Activated CD4-positive, CD25-positive, alpha-beta regulatory T cell treated with anti-CD3 and anti-CD28 coated beads, Interleukin-2, amount 50 U/mL, for 16 hours (primary cell): ENCODE data around the gene RHBDL2.
"Not testable (repeated sequence)": the region's sequence is repeated elsewhere in the genome, so short reads cannot be mapped to it uniquely, and the experiment has no call there.

Experiments used
- DNase-seq: peaks from one replicate; pipeline ENCODE4 v3.0.0-alpha.2; 2020; ENCODE audit warnings: low read depth, low spot score

The RHBDL2 gene, protein sequence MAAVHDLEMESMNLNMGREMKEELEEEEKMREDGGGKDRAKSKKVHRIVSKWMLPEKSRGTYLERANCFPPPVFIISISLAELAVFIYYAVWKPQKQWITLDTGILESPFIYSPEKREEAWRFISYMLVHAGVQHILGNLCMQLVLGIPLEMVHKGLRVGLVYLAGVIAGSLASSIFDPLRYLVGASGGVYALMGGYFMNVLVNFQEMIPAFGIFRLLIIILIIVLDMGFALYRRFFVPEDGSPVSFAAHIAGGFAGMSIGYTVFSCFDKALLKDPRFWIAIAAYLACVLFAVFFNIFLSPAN

DNA sequence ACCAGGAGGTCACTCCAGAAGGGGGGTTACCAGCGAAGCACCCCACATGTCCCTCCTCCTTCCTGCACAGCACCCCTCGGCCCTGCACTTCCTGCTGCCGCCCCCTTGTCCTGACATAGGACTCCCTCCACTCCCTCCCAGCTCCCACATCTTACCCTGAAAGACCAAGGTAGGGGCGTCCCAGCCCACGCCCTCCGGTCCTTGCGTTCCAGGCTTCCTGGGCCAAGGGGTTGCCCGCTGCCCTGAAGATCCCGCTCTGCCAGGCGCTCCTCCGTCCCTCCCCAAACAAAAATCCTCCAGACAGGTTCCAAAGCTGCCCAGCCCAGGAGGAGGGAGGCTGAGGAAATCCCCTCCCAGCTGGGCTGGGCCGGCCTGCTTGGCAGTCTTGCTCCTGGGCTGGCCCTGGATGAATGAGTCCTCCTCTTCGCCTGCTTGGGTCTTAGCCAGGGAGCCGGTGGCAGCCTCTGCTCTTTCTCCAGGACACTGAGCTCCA lies at the start of gene RHBDL2:
Gene RHBDL2 (minus strand): TSS at position 304 of the 493 bp plus-strand sequence. CDS start 22,618 bp downstream, outside the sequence.
- no peak for DNase-seq

DNA sequence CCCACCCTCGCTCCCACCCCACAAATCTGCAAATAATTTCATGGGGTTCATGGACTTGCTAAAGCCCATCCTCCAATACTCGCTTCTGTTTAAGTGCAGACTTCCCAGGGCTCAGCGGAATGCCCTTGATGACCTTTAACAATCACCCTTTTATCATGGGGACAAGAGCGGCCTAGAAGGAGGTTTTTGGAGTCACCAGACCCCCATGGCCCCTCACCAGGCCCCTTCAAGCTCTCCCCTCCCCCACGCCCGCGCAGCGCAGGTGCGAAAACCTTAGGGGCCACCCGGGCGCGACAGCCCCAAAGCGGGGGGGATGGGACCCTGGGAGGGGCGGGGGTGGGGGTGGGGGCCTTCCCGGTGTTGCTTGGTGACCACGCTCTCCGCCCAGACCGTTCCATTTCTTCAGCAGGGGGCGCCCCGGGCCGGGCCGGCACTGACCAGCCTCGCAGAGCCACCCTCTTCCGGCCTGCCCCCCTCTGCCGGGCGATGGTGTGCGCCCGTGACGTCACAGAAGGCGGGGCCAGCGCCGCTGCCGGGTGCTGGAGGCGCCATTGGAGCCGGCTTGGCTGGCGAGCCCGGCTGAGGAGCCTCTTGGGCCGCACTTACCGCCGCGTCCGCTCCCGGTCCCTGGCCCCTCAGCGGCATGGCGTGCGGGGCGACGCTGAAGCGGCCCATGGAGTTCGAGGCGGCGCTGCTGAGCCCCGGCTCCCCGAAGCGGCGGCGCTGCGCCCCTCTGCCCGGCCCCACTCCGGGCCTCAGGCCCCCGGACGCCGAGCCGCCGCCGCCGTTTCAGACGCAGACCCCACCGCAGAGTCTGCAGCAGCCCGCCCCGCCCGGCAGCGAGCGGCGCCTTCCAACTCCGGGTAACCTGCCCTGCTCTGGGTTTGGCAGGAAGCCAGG lies 49.4 kb upstream of the RHBDL2 start, which contains the start of gene AKIRIN1:
Gene AKIRIN1 (plus strand): TSS at position 539 of the 900 bp plus-strand sequence. CDS start 105 bp downstream, at position 644.
- peak; percentile 87 for DNase-seq

DNA sequence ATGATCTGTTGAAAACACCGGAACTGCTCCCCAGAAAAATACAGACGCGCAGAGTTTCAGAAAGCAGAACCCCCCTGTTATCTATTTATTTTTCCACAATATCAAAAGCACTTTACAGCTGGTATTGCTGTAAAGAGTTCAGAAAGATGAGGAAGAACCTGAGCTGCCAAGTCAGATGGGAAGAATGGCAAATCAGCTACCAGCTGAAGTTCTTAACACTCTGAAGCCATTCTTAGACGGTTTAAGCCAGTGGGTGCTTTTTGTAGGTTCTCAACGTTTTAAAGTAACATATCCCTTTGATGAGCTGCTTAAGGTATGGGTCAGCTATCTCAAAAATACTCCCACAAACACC lies 48.7 kb upstream of the RHBDL2 start:
- DNase-seq = no peak

DNA sequence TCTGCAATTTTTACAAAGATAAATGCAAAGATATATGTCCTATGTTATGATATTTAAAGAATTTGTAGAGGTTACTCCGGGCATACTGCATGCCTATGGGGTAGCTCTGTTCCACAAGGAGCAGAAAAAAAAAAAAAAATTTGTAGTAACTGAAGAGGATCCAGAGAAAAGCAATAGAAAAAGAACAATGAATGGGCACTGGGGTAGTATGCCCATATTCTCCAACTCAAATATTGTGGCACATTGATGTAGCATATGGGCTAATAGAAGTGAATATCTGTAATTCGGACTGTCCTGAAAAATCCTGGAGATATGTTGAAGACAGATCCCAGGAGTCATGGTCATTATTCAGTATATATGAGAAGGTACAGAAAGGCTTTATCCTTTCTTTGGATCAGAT lies 48.3 kb upstream of the RHBDL2 start:
- DNase-seq = no peak

DNA sequence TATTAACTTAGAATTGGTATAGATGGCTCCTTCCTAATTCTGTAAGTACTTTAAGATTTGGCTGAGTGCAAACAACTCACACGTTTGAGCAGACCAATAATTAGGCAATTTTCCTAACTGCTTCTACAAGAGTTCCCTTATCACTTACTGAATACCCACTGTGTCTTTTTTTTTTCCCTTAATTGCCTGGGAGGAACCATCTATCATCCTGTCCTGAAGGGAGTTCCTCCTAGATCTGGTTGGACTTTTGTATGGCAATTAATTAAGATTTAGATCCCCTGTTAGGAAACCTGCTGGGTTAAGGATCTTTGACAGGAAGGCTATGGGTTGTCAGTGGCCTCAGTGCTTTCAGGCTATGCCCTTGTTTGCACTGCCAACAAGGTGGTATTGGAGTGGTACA lies 37.8 kb upstream of the RHBDL2 start:
- not testable (repeated sequence) for DNase-seq

DNA sequence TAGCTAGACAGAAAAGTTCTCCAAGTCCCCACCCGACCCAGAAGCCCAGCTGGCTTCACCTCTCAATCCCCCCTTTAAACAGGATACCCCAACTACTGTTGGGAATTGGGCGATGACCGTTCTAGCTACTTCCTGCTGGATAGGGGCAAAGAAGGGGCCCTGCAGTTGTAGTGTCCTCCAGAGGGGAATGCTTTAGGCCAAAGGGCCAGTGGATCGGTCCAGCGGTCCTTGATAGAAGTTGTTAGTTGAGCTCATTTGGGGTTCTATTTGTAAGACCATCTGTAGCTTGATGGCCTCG lies 36.6 kb upstream of the RHBDL2 start:
- DNase-seq = not testable (repeated sequence)

DNA sequence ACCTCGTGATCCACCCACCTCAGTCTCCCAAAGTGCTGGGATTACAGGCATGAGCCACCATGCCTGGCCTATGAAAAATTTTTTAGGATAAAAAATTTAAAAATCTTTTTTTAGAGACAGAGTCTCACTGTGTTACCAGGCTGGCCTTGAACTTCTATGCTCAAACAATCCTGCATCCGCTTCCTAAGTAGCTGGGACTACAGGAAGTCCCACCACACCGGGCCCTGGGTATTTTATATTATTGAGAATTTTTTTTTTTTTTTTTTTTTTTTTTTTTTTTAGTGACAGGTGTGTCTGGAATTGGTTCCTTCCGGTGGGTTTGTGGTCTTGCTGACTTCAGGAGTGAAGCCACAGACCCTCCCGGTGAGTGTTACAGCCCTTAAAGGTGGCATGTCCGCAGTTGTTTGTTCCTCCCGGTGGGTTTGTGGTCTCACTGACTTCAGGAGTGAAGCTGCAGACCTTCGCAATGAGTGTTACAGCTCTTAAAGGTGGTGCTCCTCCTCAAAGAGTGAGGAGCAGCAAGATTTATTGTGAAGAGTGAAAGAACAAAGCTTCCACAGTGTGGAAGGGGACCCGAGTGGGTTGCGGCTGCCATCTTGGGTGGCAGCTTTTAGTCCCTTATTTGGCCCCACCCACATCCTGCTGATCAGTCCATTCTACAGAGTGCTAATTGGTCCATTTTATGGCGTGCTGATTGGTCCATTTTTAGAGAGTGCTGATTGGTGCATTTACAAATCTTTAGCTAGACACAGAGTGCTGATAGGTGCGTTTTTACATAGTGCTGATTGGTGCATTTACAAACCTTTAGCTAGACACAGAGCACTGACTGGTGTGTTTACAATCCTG lies 36.0 kb upstream of the RHBDL2 start:
- not testable (repeated sequence) for DNase-seq

DNA sequence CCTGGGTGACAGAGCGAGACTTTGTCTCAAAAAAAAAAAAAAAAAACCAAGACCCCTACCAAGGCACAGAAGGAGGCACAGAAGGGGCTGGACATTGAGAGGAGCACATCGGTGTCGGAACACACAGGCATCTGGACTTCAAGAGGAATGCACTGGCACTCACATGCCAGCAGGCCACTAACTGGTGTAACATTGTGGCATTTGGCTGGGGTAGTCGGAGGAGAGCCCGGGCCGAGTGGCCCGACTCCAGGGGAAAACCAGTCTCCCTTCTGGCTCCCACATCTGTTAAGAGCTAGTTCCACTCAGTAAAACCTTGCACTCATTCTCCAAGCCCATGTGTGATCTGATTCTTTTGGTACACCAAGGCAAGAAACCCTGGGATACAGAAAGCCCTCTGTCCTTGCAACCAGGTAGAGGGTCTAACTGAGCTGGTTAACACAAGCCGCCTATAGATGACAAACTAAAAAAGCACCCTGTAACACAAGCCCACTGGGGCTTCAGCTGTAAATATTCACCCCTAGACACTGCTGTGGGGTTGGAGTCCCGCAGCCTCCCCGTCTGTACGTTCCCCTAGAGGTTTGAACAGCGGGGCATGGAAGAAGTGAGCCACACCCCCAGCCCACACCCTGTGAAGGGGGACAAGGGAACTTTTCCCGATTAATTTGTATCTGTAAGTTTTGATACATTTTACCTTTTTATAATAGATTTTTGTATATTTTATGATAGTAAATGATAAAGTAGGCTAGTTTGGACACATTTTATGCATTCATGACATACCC lies 32.2 kb upstream of the RHBDL2 start:
- no peak for DNase-seq

DNA sequence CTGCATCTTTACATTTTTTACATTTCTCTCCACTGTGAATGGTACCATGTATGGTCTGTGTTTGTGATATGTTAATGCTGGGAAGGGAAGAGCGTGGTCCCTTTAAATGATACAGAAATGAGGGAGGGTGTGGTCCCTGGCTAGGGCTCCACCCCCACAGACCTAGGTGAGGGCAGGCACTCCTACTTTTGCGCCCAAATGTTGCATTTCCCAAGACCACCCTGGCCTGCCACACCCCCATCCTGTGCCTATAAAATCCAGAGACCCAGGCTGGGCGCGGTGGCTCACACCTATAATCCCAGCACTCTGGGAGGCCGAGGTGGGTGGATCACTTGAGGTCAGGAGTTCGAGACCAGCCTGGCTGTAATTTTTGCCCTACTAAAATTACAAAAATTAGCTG lies 31.5 kb upstream of the RHBDL2 start:
- DNase-seq = not testable (repeated sequence)

DNA sequence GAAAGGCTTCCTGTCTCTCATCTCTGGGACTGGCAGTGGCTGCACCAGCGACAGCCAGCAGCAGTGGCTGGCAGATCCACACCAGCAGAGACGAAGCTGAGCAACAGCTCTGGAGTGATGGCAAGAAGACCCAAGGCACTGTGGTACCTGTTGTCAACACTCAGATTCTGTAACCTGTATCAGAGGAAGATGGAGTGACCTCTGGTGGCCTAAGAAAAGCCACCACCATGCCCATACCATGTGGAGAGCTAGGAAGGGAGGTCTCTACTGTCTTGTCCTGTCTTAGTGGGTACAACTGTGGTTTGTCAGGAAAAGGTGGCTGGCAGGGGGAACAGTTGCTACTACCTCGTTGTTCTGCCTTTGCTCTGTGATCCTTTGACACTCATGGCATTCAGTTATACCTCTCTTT lies 22.5 kb upstream of the RHBDL2 start:
- no peak for DNase-seq

DNA sequence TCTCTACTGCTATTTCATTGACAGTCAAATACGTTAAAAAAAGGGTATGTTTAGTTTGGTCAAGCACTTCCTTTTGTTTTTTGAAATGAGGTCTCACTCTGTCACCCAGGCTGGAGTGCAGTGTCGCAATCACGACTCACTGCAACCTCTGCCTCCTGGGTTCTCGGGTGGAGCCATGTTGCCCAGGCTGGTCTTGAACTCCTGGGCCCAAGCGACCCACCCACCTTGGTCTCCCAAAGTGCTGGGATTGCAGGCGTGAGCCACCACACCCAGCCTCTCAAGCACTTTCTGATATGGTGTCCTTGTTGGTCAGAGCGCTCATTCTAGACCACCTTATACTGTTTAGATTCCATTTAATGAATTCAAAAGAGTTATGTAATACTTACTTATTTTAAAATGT lies 20.9 kb upstream of the RHBDL2 start:
- no peak for DNase-seq

DNA sequence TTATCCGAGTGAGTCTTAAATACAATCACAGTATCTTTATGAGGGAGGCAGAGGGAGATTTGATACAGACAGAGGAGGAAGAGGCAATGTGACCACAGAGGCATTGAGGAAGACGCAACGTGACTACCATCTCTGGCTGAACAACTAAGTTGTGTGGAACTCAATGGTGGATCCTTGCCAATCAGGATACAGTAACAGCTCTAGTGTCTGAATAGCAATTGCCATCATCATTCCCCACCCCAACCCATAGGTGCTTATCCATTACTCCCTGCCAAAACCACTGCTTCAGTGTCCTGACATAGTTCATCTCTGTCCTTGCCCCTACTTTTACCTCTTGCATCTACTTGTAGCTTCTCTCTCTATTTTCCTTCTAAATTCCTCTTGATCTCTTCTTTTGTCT lies 20.5 kb upstream of the RHBDL2 start:
- DNase-seq = no peak

DNA sequence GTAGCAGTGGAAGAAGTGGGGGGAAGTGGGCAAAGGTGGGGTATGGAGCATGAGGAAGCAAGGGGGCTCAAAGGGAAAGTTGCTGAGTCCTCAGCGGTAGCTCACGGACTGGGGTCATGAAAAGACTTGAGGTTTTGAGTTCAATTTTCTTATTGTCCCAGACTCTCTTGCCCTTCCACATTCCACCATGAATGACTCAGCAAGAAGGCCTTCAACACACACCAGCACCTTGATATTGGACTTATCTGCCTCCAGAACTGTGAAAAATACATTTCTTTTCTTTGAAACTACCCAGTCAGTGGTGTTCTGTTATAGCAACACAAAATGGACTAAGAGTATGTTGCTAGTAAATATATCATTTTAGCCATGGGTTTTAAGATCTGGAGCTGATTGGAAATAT lies 17.3 kb upstream of the RHBDL2 start:
- no peak for DNase-seq

DNA sequence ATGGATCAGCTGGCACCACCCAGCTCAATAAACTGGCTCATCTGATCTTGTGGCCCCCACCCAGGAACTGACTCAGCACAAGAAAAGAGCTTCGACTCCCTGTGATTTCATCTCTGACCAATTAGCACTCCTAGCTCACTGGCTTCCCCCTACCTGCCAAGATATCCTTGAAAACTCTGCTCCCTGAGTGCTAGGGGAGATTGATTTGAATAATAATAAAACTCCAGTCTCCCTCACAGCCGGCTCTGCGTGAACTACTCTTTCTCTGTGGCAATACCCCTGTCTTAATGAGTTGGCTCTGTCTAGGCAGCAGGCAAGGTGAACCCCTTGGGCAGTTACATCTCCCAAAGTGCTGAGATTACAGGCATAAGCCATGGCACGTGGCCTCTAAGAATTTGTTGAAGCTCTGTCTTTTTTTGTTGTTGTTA lies 11.8 kb upstream of the RHBDL2 start:
- DNase-seq = no peak

DNA sequence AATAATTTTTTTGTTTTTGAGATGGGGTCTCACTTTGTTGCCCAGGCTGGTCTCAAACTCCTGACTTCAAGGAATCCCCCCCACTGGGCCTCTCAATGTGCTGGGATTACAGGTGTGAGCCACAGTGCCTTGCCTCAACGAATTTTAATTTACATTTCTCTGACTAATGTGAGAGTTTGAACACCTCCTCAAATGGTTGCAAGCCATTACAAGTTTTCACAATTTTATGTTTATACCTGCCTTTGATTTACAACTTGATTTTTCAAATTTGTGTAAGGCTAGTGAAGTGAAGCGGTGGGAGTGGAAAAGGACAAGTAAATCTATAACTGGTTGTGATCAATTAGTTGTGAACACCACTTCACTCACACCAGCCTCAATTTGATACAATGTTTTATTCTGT lies 8.9 kb upstream of the RHBDL2 start:
- no peak for DNase-seq

DNA sequence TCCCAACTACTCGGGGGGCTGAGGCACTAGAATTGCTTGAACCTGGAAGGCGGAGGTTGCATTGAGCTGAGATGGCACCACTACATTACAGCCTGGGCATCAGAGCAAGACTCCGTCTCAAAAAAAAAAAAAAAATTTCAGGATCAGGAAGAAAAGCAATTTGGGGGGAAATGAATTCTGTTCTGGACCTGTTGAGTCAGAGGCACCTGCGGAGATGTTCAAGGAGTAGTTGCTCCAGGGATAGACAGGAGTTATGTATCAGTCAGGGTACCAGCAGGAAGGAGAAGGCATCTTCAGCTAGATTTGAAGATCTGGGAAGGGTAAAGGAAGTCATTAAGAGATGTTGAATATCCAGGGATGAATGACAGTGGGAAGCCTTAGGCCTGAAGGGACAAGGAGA lies 2.9 kb upstream of the RHBDL2 start:
- no peak for DNase-seq

DNA sequence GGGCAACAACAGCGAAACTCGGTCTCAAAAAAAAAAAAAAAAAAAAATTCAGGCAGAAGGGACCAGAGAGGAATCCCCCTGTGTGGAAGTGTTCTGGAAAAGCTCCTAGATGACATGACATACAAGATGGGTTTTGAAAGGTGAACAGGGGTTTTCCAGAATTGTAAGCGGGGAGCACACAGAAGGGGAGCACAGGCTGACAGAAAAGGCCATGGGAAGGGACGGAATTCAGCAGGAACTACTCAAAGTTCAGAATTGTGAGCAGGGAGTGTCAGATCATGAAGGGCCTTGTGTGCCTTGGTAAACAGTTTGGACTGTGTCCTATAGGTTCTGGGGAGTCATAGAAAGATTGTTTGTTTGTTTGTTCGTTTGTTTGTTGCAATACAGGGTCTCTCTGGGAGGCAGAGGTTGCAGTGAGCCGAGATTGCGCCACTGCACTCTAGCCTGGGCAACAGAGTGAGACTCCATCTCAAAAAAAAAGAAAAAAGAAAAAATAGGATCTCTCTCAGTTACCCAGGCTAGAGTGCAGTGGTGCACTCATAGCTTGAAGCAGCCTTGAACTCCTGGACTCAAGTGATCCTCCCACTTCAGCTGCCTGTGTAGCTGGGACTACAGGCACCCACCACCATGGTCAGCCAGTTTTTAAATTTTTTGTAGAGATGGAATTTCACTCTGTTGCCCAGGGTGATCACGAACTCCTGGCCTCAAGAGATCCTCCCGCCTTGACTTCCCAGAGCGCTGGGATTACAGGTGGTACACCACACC lies 1.2 kb upstream of the RHBDL2 start:
- no peak for DNase-seq

DNA sequence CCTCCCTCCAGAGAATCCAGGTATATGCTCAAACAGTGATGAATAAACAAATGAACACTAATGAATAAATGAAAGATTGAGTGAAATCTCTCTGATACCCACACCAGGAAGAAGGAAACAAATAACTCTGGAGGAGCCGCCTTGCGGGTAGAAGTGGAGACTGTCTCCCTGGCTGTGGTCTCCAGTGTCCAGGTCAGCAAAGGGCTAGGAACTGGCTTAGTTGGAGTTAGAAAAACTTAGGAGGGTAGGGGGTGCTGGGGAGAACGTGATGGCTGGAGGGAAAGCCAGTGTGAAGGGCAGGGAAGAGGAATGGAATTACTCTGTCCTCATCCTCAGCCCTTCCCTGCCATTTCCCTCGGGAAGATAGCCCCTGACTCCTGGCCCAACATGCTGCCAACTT lies 537 bp downstream of the RHBDL2 start:
- DNase-seq = no peak

DNA sequence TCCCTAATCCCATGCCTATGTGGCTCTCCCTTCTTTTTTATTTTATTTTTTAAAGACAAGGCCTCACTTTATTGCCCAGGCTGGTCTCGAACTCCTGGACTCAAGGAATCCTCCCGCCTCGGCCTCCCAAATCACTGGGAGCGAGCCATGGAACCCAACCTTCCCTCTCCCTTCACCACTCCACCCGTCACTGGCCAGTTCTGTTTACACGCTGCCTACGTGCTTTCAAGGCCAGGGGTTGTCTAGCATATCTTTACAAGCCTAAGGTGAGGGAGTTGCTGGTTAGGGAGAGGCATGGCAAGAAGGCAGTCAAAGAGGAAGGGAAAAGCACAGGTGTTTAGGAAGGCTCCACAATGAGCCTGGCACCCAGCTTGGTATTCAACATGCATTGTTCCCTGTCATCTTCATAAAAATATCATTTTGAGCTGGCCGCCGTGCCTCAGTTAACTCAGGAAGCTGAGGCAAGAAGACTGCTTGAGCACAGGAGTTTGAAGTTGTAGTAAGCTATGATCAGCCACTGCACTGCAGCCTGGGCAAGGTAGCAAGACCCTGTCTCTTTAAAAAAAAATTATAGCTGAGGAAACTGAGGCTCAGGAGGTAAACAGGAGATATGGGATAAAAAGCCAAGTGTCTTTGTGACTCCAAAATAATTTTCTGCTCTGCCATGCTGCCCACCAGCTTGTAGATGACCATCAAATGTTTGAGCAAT lies 1.1 kb downstream of the RHBDL2 start:
- DNase-seq = no peak
